K562 (cell line): Measurements from ENCODE around the gene GRAMD4.

Experiments
- GTF2E2 ChIP-seq: fragments of 200-800 bp; sonication (Bioruptor generic); IDR thresholded peaks from 2 replicates; pipeline ENCODE4 v1.6.1; 2016; ENCODE audit warnings: missing genetic modification characterization, missing compliant biosample characterization
- NRF1 ChIP-seq, 2 experiments: fragments of 450-650 bp; IDR thresholded peaks in 1 of 2; conservative IDR thresholded peaks in 1 of 2; 2 replicates each; pipeline ENCODE4 v1.6.1; 2014; ENCODE audit warnings: mild to moderate bottlenecking in 2 of 2
- POLR2A ChIP-seq: fragments of 450-650 bp; conservative IDR thresholded peaks from 2 replicates; pipeline ENCODE4 v1.6.1; 2016
- POLR2AphosphoS5 ChIP-seq: IDR thresholded peaks from 2 replicates; pipeline ENCODE4 v1.6.1; 2011; ENCODE audit warnings: mild to moderate bottlenecking, low read depth, low read length, moderate library complexity; ENCODE audit not compliant: control insufficient read depth, insufficient read depth
- PRPF4 ChIP-seq: fragments of 200-400 bp; formaldehyde crosslinking; IDR thresholded peaks from one replicate; pipeline ENCODE4 v1.6.1; 2017; ENCODE audit warnings: low read length, low read depth, mild to moderate bottlenecking; ENCODE audit not compliant: insufficient read depth, poor library complexity, severe bottlenecking
- RBM17 ChIP-seq: fragments of 200-400 bp; formaldehyde crosslinking; IDR thresholded peaks from 2 replicates; pipeline ENCODE4 v1.6.1; 2017; ENCODE audit warnings: low read depth, mild to moderate bottlenecking, low read length, borderline replicate concordance
- SPI1 ChIP-seq: IDR thresholded peaks from 2 replicates; pipeline ENCODE4 v1.6.1; 2011; ENCODE audit warnings: low read depth, low read length, control low read depth, borderline replicate concordance
- SRSF3 ChIP-seq: fragments of 200-400 bp; formaldehyde crosslinking; IDR thresholded peaks from 2 replicates; pipeline ENCODE4 v1.6.1; 2016; ENCODE audit warnings: mild to moderate bottlenecking, low read length, moderate library complexity; ENCODE audit not compliant: insufficient read depth
- USF1 ChIP-seq: sonication (generic); formaldehyde crosslinking; IDR thresholded peaks from 2 replicates; pipeline ENCODE4 v1.9.0; 2022; ENCODE audit warnings: mild to moderate bottlenecking, missing genetic modification reagents
- ZNF133 ChIP-seq: fragments of 250-450 bp; sonication (Bioruptor Pico); IDR thresholded peaks from 2 replicates; pipeline ENCODE4 v1.4.0; 2020; ENCODE audit warnings: mild to moderate bottlenecking
- TF ChIP-seq, protein P1 (sequence below): fragments of 250-450 bp; sonication (Bioruptor Pico); IDR thresholded peaks from 2 replicates; pipeline ENCODE4 v1.5.0; 2022; ENCODE audit warnings: mild to moderate bottlenecking
- TF ChIP-seq, protein P2 (sequence below), 3 experiments: IDR thresholded peaks in 2 of 3; conservative IDR thresholded peaks in 1 of 3; 2 replicates each; pipeline ENCODE4 v1.5.1; 2011 to 2012; ENCODE audit warnings: low read length in 3 of 3, mild to moderate bottlenecking in 3 of 3, control low read depth in 2 of 3, improper control_type of control experiment in 1 of 3, inconsistent platforms in 1 of 3, low read depth in 1 of 3, mixed read lengths in 1 of 3, moderate library complexity in 1 of 3; ENCODE audit not compliant: insufficient read depth in 2 of 3
- TF ChIP-seq, protein P3 (sequence below): fragments of 250-450 bp; sonication (Bioruptor Pico); IDR thresholded peaks from 2 replicates; pipeline ENCODE4 v1.5.0; 2021; ENCODE audit warnings: mild to moderate bottlenecking, moderate library complexity
- TF ChIP-seq, protein P4 (sequence below), 2 experiments: fragments of 450-650 bp; formaldehyde crosslinking in 1 of 2; IDR thresholded peaks; 2 replicates each; pipeline versions ENCODE4 v1.4.0 to v1.6.1; 2014 to 2020; ENCODE audit warnings: mild to moderate bottlenecking in 2 of 2, borderline replicate concordance in 1 of 2, low read depth in 1 of 2

GRCh38 chr22:46727813-46728364 is 107.7 kb downstream of the GRAMD4 start:
- TF ChIP-seq POLR2A = no peak
- no peak for TF ChIP-seq GTF2E2
- no peak for TF ChIP-seq POLR2AphosphoS5
- no peak for TF ChIP-seq PRPF4
- TF ChIP-seq, protein P1, sequence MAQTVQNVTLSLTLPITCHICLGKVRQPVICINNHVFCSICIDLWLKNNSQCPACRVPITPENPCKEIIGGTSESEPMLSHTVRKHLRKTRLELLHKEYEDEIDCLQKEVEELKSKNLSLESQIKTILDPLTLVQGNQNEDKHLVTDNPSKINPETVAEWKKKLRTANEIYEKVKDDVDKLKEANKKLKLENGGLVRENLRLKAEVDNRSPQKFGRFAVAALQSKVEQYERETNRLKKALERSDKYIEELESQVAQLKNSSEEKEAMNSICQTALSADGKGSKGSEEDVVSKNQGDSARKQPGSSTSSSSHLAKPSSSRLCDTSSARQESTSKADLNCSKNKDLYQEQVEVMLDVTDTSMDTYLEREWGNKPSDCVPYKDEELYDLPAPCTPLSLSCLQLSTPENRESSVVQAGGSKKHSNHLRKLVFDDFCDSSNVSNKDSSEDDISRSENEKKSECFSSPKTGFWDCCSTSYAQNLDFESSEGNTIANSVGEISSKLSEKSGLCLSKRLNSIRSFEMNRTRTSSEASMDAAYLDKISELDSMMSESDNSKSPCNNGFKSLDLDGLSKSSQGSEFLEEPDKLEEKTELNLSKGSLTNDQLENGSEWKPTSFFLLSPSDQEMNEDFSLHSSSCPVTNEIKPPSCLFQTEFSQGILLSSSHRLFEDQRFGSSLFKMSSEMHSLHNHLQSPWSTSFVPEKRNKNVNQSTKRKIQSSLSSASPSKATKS (CRISPR knock-in tag) = no peak
- no peak for TF ChIP-seq USF1 (CRISPR knock-in tag)
- no peak for TF ChIP-seq ZNF133 (CRISPR knock-in tag)
- TF ChIP-seq SPI1 = no peak
- TF ChIP-seq NRF1 (conservative IDR thresholded peaks at IDR 0.05 in 1 of 2, IDR thresholded peaks at IDR 0.05 in 1 of 2) = no peak
- TF ChIP-seq, protein P2, sequence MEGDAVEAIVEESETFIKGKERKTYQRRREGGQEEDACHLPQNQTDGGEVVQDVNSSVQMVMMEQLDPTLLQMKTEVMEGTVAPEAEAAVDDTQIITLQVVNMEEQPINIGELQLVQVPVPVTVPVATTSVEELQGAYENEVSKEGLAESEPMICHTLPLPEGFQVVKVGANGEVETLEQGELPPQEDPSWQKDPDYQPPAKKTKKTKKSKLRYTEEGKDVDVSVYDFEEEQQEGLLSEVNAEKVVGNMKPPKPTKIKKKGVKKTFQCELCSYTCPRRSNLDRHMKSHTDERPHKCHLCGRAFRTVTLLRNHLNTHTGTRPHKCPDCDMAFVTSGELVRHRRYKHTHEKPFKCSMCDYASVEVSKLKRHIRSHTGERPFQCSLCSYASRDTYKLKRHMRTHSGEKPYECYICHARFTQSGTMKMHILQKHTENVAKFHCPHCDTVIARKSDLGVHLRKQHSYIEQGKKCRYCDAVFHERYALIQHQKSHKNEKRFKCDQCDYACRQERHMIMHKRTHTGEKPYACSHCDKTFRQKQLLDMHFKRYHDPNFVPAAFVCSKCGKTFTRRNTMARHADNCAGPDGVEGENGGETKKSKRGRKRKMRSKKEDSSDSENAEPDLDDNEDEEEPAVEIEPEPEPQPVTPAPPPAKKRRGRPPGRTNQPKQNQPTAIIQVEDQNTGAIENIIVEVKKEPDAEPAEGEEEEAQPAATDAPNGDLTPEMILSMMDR (IDR thresholded peaks at IDR 0.05 in 2 of 3, conservative IDR thresholded peaks at IDR 0.05 in 1 of 3; ENCODE audit: insufficient read depth in 2 of 3, low read depth in 1 of 3, low read length in 3 of 3) = no peak
- TF ChIP-seq, protein P3, sequence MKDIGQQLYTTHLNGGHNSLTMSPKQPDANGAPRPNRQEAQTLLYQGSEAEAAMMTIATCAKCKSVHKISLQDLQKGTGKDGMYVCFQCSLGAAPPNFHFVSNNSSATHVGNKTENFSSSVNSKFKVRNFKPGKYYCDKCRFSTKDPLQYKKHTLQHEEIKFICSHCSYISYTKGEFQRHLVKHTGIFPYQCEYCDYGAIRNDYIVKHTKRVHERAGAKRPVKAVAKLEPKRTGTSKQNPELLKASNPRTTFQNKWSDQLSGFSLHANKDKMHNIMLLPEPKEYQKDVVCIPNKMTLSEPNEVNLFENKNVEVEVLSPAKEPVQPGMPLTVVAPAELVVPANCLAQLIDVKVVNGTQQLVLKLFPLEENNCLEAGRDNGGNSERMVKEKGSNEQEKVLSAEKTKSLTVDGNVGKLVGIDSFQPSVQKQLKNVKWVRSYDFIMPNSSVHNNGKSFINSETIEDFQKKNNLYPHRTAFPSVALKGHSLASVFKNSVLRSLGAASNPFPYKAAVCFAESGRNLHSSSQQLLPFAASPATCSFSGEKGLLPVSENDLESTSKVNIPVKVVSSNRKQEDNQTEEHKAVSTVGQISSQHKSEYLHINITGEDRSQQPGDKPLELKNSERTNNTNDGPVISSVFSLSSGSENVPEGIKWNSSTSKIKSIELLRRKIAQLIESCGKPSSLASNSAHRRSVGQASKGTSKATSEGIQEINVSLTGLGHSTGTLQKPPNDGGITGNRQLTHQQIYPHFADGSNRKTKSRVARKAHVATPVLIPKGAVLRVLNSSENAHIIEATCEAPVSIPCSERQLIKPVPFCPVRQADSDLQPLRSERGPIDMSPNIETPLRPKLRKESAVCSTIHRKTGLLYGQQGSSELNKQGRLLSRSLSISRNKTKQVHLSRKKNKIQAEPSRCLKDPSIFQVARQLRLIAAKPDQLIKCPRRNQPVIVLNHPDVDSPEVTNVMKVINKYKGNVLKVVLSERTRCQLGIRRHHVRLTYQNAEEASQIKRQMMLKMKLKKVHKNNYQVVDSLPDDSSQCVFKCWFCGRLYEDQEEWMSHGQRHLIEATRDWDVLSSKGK (CRISPR knock-in tag) = no peak
- no peak for TF ChIP-seq RBM17
- TF ChIP-seq, protein P4, sequence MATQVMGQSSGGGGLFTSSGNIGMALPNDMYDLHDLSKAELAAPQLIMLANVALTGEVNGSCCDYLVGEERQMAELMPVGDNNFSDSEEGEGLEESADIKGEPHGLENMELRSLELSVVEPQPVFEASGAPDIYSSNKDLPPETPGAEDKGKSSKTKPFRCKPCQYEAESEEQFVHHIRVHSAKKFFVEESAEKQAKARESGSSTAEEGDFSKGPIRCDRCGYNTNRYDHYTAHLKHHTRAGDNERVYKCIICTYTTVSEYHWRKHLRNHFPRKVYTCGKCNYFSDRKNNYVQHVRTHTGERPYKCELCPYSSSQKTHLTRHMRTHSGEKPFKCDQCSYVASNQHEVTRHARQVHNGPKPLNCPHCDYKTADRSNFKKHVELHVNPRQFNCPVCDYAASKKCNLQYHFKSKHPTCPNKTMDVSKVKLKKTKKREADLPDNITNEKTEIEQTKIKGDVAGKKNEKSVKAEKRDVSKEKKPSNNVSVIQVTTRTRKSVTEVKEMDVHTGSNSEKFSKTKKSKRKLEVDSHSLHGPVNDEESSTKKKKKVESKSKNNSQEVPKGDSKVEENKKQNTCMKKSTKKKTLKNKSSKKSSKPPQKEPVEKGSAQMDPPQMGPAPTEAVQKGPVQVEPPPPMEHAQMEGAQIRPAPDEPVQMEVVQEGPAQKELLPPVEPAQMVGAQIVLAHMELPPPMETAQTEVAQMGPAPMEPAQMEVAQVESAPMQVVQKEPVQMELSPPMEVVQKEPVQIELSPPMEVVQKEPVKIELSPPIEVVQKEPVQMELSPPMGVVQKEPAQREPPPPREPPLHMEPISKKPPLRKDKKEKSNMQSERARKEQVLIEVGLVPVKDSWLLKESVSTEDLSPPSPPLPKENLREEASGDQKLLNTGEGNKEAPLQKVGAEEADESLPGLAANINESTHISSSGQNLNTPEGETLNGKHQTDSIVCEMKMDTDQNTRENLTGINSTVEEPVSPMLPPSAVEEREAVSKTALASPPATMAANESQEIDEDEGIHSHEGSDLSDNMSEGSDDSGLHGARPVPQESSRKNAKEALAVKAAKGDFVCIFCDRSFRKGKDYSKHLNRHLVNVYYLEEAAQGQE (IDR thresholded peaks at IDR 0.05; ENCODE audit: borderline replicate concordance) = no peak
- TF ChIP-seq, protein P4 (CRISPR knock-in tag; IDR thresholded peaks at IDR 0.05; ENCODE audit: low read depth) = no peak
- no peak for TF ChIP-seq SRSF3
